ENCODE data around the gene CPN1.

CPN1 gene

DNA sequence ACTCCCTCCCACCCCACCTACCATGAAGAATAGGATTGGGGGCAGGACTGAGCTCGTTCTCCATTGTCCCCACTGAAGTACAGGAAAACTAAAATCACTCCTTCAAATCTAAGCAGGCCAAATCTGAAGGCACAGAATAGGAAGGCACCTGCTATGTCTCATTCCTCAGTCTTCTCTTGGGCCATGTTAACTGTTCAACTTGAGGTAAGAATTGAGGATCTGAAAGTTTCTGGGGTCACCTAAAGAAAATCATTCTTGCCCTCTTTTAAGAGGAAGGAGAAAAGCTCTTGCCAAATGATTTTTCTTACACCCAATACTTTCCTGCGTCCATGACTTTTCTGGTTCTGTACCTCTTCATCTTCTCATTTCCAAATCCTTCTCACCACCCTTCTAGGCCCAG, 4.9 kb downstream of the CPN1 start:
- DNase-seq (ENCODE audit: low read depth) = no peak

DNA sequence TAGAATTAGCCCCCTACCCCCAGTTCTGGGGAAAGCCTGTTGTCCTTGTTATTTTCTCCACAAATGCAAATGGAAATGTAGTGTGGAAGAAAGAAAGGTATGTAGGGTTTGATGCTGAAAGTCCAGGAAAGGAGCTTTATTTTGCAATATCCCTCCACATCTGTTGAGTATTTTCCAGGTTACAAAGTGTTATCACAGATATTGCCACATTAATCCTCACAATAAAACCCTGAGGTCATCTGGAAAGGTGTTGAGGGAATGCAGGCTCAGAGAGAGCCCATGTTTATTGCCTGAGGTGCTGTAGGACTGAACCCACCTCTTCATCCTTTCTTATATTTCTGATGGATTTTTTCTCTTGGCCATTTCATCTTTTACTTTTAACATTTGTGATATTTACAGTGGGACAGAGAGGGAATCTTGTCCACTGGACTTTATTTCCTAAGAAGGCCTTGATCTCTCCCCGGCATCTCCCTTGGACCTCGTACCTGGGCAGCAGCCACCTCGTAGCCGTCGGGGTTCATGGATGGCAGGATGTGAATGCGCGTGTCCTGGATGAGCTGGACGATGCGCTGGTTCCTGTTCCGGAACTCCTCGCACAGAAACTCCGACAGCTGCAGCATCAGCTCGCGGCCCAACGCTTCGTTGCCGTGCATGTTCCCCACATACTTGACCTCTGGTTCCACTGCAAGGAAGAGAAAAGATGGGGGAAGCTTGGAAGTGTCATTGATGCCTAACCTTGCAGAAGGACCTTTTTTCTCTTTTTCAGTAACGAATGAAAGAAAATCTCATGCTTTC, 6.0 kb downstream of the CPN1 start:
- DNase-seq (ENCODE audit: low read depth) = no peak

DNA sequence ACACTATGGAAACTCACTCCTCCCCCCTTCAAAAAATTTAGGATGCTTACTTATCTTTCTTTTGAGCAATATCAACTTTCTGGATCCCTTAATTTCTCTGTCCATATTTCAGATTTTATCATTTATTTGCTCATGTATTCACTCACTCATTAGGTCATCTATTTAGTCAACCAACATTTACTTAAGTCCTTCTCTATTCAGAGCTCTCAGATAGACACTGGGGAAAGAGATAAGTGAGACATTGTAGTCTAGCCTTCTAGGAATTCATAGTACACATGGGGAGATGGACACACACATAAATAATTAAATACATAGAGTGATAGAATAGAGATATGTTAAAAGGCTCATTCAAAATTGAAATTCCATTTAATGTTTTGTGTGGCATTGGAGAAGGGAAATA, 9.2 kb downstream of the CPN1 start:
- DNase-seq (ENCODE audit: low read depth) = no peak

DNA sequence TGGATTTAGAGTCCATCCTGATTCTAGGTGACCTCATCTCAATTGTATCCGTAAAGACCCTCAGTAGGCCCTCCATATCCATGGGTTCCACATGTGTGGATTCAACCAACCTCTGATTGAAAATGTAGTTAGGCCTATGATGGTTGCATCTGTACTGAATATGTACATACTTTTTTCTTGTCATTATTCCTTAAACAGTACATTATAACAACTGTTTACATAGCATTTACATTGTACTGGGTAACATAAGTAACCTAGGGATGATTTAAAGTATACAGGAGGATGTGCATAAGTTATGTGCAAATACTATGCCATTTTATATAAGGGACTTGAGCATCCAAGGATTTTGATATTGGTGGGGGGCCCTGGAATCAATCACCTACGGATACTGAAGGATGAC, 10.1 kb downstream of the CPN1 start:
- no peak for DNase-seq (ENCODE audit: low read depth)

DNA sequence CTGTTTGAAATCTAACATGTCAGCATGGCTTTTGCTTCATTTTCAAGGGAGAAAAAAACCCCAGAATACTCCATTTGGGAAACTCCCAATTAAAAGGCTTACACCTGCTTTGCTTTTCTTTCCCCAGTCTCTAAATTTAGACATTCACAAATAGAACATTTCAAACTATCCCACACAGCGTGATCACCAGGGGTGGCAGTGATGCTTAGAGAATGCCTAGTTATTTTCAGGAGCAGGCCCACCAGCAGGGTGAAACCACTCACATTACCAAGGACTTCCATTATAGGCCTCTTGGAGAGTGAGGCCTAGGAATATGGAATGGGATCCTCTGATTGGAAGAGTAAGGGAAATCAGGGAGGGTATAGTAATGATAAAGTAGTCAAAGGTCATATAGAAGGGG, 14.2 kb downstream of the CPN1 start:
- no peak for DNase-seq (ENCODE audit: low read depth)

DNA sequence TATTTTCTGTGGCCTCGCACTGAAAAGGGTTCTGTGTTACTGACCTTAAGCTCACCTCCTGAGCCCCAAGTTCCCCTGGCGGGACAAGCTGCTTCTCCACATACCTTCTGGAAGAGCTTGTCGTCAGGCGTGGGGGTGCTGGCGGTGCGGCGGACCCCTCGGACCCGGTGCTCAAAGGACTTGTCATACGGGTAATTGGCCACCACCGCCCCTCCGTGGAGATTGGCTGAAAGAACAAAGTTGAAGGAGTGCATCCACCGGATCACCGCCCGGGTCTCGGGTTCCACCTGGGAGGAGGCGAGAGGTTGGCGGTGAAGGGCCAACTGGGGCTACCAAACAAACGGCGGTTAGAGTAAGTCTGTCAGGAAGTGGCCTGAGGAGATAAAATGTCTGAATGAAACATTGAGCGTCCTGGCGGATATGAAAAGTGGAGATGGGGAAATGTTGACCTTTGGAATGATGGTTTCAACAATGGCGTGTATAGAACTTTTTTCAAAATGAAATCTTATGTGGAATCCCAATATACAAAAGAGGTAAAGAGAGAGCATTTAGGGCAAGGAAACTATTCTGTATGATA, 16.5 kb downstream of the CPN1 start:
- DNase-seq (ENCODE audit: low read depth) = no peak

DNA sequence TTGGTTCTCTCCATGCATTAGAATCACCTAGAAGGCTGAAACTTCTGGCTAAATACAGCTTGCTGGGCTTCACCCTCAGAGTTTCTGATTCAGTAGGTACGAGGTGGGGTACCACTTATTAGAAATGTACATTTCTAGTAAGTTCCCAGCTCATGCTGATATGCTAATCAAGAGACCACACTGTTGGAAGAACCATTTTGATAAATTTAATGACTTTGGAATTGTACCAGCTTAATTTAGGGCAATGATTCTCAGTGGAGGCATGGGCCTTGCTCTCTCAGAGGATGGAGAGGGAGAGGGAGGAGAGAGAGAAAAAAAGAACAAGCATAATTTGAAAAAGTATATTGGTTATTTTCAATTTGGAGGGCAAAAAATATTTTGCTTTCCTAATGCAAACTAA, 20.3 kb downstream of the CPN1 start:
- no peak for DNase-seq (ENCODE audit: low read depth)

DNA sequence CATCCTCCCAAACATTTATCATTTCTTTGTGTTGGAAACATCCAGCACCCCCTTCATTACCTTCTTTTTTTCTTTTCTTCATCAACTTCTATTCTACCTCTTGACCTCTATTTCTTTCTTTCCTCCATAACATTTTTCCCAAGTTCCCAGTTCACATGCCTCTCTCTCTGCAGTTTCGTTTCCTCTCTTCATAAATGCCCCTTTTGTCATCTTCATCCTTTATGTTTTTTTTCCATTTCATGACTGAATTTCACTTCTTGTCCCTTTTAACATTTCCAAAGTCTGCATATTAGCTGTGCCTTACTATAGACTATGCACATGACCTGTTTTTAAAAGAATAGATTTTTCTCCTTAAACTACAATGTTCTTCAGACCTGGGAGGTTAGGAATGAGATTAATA, 23.7 kb downstream of the CPN1 start:
- no peak for DNase-seq (ENCODE audit: low read depth)

DNA sequence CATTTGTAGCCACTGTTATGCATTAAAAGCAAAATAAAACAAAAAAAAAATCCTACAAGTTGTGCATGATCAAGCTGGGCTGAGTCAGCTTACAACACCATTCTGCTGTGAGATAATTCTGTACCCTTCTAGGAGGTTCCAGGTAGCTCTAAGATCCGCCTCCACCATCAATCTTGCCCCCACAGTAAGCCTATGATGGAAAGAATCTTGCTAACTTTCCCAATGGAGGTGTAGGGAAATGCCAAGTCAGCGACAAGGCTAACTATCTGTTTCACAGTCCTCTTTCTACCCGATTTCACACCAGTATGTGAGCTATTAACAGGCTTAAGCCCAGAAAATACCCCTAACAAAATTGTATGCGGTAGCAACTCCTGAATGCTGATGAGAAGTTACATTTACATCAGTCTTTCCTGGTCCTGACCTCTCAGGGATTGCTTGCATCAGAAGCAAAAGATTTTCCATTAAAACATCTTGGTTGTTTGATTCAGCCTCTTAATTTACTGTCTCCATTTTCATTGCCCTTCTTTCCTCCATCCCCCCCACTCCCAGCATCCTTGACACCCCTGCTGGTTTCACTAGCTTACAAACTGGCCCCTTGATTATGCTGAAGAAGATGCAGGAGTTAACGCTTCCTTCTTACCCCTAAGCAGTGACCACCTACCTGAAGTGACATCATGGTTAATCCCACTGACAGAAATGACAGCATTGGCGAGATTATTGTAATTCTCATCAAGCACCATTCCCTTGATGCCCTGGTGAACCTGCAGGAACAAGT, 27.8 kb downstream of the CPN1 start:
- DNase-seq (ENCODE audit: low read depth) = no peak

DNA sequence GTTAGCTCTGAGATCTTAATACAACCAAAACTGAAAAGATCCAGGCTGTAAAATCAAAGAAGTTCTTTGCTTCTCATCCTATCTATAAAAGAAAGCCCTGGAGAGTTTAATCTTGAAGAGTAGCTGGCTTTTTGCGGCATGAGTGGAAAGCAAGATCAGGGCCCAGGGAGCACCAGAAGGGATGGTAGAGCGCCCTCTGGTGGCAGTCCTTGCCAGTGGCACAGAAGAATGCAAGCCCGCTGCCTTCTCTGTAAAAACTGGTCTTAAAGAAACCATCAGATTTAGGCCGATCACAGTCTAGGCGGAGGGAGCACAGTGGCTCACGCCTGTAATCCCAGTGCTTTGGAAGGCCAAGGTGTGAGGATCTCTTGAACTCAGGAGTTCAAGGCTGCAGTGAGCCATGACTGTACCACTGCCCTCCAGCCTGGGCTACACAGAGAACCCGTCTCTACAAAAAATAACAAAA, 35.6 kb downstream of the CPN1 start:
- DNase-seq (ENCODE audit: low read depth) = peak; percentile 83

DNA sequence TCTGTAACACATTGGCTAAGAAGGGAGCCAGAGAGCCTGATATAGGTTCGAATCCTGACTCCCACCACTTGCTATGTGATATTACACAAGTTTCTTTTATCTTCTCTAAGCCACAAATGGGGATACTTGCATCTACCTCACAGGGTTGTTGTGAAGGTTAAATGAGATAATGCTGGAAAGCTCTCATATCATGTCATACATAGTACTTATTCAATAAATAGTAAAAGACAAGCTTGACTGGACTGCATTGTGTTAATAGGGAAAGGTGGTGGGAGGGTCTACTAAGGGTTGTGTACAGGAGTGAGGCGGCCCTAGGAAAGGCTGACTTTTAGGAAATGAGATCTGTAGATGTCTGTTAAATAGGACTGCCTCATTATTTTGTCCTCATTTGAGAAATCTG, 36.1 kb downstream of the CPN1 start:
- no peak for DNase-seq (ENCODE audit: low read depth)

DNA sequence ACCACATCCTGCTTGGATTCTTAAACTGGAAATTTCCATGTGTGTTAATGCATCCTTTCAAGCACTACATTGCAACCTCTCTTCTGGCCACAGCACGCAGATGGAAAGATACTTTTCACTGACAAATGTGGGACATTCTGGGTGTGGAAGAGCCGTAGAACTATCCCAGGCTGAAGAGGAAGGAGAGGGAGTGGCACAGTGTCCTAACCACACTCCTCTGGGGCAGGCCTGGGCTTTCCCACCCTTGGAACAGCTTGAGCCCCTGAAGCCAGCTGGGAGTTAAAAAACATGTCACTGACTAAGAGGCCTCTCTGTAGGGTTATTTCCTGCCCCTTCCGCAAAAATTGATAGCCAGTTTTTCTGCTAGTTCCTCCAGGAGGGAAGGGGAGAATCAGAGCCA, 37.9 kb downstream of the CPN1 start:
- DNase-seq (ENCODE audit: low read depth) = peak; percentile 62

DNA sequence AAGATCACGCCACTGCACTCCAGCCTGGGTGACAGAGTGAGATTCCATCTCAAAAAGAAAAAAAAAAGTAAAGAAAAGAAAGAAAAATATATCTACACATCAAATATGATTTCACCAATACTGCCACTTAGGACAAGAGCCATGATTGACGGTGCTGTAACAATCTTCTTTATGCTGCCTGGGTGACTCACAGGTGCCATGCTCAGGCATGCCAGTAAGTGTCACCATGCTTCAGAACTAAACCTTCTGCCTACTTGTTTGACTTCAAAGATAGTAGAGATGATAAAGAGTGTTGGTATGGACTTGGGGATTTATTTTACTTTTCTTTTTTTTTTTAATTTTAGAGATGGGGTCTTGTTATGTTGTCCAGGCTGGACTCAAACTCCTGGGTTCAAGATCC, 38.3 kb downstream of the CPN1 start:
- peak; percentile 33 for DNase-seq (ENCODE audit: low read depth)

DNA sequence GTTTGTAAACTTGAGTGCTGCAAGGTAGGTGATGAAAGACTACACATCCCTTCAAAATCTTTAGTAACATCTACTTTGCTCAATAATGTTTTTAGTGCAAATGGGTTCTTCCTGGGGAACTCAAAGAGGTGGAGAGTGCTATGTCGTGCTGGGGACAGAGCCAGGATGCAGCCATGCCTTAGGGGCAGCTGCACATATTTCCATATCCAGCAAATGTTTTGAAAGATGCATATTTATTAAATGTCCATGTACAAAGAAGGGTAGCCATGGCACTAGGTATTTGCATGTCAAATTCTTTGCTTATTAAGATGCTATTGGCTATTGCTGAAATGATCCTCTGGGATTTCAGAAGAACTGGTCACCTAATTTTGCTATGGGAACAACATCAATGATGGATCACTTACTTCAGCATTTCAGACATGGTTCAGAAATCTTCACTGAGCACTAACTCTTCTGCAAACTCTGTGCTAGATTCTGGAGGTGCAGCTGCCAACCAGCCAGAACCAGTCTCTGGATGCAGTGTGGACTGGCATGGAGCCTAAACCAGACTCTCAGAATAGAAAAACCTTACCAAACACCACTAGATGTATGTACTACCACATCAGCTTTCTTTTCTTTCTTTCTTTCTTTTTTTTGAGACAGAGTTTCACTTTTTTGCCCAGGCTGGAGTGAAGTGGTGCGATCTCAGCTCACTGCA, 40.2 kb downstream of the CPN1 start:
- no peak for DNase-seq (ENCODE audit: low read depth)

DNA sequence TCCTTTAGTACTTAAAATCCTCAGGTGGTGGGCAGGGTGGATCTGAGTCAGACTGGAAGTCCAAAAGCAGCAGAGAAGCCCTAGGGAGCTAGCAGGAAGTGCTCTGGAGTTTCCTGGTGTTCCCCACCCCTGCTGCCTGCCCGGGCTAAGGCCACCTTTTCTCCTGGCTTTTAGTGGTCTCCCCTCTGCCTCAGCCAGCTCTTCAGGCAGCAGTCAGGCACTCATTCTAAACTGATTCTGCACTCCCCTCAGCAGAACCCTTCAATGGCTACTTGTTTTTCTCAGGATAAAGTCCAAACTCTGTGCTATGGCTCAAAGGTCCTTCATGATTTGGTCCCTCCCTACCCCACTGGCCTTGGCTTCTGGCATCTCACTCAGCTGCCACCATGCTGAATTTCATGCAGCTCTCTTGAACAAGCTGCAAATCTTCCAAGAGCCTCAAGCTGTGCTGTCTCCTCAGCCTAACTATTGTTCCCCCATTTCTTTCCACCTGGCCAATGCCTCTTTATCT, 43.1 kb downstream of the CPN1 start:
- DNase-seq (ENCODE audit: low read depth) = no peak

DNA sequence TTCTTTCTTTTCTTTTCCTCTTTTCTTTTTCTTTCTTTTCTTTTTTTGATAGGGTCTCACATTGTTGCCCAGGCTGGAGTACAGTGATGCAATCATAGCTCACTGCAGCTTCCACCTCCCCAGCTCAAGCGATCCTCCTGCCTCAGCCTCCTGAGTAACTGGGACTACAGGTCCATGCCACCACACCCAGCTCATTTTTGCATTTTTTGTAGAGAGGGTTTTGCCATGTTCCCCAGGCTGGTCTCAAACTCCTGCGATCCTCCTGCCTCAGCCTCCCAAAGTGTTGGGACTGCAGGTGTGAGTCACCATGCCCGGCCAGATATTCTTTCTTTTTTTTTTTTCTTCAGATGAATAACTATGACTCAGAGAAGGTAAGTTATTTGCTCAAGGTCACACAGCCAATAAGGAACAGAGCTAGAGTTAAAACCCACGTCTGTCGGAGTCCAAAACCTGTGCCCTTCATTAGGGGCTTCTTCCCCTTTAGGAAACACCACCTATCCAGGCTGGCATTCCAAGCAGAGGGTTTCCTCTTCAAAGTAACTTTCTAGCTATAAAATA, 43.8 kb downstream of the CPN1 start:
- no peak for DNase-seq (ENCODE audit: low read depth)

DNA sequence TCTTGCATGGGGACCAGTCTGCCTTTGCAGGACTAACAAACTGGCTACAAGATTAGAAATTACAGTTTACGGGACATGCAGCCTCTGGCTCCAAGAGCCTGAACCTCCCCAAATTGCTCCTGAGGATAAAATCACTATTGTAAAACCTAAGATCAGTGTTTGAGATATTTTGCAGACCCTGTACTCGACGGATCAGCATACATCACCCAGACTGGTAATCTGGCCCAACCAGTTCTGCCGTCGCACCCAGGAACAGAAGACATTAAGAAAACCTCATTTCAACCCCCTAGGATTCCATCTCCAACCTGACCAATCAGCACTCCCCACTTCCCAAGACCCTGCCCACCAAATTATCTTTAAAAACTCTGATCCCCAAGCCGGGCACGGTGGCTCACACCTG, 44.8 kb downstream of the CPN1 start:
- no peak for DNase-seq (ENCODE audit: low read depth)

DNA sequence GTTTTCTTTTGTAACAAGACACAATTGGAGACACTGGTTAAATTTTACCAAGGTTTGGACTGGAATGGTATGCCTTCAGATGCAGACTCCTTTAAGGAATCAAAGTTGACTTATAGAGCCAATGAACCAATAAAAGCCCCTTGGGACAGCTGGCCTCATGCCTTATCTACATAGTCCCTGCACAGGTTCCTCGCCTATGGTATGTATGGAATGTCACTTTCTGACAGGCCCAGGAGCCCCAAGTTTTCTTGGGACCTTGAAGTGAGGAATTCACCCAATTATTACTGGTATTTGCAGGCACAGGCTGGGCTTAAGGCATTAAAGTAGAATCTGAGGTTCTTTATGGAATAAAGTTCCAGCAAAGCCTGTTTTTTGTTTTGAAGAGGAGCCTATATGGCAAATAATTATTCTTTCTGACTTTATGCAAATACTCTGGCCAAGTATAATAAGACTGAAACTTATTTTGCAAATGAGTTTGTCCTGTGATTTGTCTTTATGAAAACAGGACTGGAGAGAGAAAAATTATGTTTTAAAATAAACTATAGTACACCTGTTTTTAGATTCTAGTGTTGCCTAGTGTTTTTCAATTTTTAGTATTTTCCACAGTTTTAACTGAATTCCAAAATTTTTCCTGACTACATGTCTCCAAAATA, 47.8 kb downstream of the CPN1 start:
- DNase-seq (ENCODE audit: low read depth) = no peak

DNA sequence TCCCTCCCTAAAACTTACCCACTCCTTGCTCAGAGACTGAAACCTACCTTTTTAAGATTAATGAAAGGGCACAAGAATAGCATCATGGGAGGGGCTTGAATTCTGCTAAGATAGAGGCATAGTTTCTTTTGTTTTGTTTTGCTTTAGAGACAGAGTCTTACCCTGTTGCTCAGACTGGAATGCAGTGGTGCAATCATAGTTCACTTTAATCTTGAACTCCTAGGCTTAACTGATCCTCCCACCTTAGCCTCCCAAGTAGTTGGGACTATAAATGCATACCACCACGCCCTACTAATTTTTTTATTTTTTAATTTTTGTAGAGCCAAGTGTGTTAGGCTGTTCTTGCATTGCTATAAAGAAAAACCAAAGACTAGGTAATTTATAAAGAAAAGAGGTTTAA, 54.3 kb downstream of the CPN1 start:
- no peak for DNase-seq (ENCODE audit: low read depth)

DNA sequence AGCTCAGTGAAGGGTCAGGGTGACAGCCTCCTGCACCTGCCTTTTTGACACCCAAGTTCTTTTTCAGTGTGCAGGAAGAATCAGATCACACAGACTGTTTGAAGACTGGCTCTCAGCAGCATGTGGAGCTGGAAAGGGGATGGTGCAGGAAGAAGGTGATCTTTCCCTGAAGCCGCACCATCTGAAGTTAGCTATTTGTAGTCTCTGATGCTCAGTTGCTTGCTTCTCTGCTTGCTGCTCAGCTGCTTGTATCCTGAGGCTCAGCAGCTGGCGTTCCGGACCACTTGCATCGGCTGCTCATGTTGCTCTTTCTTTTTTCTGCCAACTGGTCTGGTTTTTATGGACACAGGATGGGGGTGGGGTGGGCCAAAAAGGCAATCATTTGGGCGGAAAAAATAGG, 56.1 kb downstream of the CPN1 start:
- peak; percentile 24 for DNase-seq (ENCODE audit: low read depth)

DNA sequence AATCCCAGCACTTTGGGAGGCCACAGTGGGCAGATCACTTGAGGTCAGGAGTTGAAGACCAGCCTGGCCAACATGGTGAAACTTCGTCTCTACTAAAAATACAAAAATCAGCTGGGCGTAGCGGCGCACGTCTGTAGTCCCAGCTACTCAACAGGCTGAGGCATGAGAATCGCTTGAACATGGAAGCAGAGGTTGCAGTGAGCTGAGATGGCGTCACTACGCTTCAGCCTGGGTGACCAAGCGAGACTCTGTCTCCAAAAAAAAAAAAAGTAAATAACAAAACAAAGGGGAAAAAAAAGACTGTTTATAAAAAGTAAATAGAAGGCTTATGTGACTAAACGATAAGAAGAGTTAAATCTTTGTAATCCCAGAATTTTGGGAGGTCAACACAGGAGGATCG, 56.9 kb downstream of the CPN1 start:
- DNase-seq (ENCODE audit: low read depth) = no peak

DNA sequence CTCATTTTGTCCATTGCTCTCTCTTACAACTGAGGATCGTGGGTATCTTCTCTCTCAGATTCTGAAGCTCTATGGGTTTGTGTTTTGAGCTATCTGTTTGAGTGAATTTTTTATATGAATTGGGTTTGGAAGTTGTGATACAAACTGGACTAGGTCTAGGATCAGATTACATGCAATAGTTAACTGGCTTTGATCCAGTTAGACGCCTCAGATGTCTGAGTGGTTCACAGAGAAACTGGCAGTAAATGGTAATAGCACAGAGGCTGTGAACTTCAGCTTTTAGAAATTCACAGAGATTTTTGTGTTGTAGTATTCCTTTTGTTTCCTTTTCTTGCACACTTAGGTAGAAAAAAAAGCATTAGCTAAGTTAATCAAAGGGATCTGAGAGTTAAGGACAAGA, 59.3 kb downstream of the CPN1 start:
- DNase-seq (ENCODE audit: low read depth) = peak; percentile 56
